Umbilical cord (tissue), 2 donors: ENCODE data around the gene TSPEAR. TPM values are rescaled to one million over a fixed set of nuclear protein-coding genes. Genes with fewer than 3 reads are reported as not detected.
"Not testable (repeated sequence)": the region's sequence is repeated elsewhere in the genome, so short reads cannot be mapped to it uniquely, and the experiment has no call there.

Experiments
- DNase-seq: peaks from one replicate; pipeline ENCODE4 v3.0.0-alpha.2; 2015; ENCODE audit warnings: low spot score
- total RNA-seq: library from RNA; depleted of rRNA; stranded (reverse); fragments of >200 nt; gene quantifications from one replicate; pipeline ENCODE4 v1.2.3, GENCODE V29; 2014; ENCODE audit warnings: low replicate concordance; ENCODE audit not compliant: insufficient read depth

The TSPEAR gene
- total RNA-seq, 1 donor from 2014 or later: not detected

DNA sequence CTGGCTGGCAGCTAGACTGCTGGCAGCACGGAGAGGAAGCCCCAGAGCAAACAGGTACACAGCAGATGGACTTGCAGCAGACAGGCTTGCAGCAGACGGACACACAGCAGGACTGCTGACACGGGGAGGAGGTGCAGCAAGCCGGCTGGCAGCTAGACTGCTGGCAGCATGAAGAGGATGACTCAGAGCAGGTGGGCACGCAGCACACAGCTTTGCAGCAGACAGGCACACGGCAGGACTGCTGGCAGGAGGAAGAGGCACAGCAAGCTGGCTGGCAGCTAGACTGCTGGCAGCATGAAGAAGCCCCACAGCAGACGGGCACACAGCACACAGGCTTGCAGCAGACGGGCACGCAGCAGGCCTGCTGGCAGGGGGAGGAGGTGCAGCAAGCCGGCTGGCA is 160.6 kb downstream of the TSPEAR start:
- no peak for DNase-seq

GRCh38 chr21:44550285-44550684 is 161.1 kb downstream of the TSPEAR start:
- DNase-seq: not testable (repeated sequence)

DNA sequence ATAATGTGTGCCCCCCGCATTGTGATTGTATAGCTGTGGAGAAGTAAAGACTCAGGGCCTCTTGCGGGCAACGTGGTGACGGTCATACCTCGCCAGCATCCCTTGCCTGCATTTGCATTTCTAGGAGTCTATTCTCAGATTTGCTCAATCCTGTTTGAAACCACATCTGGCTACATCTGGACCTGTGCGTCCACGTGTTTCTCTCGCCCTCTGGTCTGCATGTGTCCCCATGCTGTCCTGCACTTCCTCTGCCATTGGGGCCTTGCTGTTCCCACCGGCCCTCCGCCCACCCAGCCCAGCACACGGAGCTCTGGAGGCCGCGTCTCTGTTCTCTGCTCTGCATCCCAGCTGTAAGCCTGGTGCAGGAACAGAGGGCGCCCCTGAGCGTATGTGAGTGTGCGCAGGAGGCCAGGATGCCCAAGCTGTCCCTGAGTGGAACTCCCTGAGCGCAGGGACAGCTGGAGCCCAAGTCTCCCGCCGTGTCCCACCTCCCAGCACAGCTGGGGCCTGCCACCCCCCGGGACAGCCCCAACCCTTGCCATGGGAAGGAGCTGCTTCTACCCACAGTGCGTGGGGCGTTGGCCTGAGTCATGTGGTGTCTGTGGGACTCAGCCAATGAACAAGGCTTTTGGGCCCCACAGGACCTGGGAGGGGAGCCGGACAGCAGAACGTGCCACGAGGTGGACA is 161.7 kb downstream of the TSPEAR start:
- no peak for DNase-seq

- peak; percentile 20 for DNase-seq
These were observed 162.4 kb downstream of the TSPEAR start for GRCh38 chr21:44548922-44549321.

- DNase-seq: no peak
These were observed 163.0 kb downstream of the TSPEAR start for GRCh38 chr21:44548381-44548780.

DNA sequence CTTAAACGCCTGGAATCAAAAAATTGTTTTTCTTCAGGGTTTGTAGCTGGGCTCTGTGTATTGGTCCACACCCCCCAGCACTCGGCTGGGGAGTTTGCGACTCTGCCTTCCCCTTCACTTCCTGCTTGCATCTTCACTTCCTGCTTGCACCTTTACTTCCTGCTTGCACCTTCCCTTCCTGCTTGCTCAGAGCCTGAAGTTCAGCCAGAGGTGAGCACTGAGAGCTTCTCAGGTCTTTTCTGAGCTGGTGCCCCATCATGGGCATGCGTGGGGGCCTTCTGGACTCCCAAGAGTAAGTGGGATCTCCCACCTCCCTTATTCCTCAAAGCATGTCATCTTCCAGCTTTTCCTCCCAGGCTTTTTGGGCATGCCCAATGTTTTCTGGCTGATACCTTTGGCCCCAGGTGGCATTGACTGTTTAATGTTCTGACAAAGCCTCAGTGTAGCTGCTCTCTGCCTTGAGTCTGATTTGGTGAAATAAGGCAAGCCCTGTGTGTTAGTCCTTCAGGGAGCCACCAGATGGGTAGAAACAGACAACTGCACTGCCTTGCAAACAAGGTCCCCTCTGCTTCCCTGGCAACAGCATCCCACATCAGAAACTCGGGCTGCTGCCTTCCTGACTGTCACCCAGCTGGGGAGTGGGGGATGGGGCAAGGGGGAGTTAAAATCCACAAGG is 163.6 kb downstream of the TSPEAR start:
- DNase-seq: no peak

GRCh38 chr21:44544566-44544965 is 166.8 kb downstream of the TSPEAR start:
- no peak for DNase-seq

GRCh38 chr21:44542716-44543115 is 168.7 kb downstream of the TSPEAR start:
- DNase-seq: no peak

DNA sequence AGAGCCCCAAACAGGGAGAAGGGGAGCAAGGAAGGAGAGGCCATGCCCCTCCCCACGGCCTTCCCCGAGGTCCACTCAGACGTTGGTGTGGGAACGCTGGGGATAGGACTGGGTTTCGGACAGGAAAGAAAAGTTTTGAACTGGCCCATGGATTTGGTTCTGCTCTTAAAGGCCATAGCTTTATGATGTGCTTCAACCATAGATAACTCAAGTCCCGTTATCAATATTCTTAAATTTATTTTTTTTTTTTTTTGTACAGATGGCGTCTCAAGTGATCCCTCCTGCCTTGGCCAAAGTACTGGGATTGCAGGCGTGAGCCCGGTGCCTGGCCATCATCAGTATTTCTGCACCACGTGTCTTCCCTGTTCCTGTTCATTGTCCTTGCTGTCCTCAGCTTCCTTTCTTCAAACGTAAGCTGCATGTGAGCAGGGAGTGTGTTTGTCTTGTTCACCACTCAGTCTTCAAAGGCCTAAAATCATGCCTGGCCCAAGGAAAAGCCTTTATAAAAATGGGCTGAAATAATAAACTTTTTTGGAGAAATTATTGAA is 170.6 kb downstream of the TSPEAR start:
- DNase-seq: no peak

DNA sequence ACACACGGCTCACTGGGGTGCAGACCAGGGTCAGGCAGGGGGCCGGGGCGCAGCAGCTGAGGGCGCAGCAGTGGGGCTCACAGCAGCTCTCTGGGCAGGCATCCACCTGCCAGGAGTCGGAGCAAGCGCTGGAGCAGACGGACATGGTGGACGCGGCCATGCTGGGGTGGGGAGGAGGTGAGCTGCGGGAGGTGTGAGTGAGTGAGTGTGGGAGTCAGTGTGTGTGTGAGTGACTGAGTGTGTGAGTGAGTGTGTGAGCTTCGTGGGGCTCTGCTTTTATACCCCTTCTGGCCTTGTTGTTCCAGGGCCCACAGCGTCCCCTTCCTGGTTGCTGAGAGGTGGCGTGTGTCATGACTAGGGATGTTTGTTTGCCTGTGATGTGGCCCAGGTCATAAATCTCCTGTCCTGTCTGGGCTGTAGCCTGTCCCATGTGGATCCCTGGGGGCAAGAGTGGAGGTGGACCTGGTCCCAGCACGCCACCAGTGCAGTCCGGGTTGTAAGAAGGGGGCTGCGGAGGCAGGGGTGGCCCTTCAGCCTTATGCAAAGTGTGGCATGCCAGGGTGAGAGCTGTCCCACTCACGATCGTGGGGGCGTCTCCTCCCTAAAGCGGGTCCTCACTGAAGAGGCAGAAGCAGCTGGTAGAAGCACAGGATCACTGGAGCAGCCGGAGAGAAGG is 171.2 kb downstream of the TSPEAR start, which contains the start of gene KRTAP10-1:
Gene KRTAP10-1, minus strand, starts transcription at position 205 of the 676 bp plus-strand sequence. Its CDS starts 45 bp downstream, at position 160.
- DNase-seq: no peak

- no peak for DNase-seq
These were observed 172.3 kb downstream of the TSPEAR start for GRCh38 chr21:44539046-44539445.

DNA sequence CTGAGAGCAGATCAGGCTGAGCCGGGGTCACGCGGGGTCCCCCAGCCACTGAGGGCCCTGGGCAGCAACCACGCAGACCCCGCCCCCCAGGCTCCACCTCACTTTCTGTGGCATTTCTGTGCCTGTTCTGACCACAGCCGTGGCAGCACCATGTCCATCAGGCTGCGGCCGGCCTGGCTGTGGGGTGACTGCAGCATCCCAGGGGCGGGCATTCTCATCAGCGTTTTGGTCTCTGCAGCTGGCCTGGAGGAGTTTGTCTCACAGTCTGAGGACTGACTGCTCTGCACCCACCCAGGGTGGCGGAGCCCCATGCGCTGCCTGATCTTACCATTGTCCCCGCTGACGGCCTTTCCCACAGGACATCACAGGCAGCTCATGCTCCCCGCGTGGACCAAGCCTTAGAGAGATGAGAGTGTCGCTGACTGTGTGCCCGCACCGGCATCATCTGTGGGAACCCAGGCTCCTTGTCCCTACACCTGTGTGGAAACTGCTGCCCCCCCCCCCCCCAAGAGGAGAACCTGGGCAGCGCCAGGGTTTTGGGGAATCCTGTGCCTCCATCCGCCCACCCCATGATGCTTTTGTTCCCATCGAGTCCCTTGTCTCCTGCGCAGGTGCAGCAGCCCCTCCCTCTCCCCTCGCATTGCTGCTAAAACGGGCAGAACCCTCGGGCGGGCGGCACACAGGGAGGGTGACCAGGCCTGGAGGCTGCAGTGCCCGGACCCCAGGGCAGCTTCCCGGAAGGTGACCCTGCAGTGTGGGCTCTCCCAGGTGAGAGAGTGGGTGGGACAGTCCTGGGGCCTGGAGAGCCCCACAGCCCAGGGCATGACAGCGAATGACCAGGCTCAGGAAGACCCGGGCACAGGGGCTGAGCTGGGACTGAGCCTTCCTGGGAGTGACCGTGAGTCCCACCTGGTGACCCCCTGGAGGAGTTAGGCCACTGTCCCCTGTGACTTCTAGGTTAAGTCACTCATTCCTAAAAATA is 173.2 kb downstream of the TSPEAR start:
- no peak for DNase-seq

GRCh38 chr21:44535963-44536362 is 175.4 kb downstream of the TSPEAR start:
- no peak for DNase-seq

GRCh38 chr21:44534688-44535087 is 176.7 kb downstream of the TSPEAR start:
- DNase-seq: no peak

- DNase-seq: no peak
These were observed 177.3 kb downstream of the TSPEAR start for GRCh38 chr21:44533891-44534627.

GRCh38 chr21:44533121-44533890 is 178.1 kb downstream of the TSPEAR start:
- DNase-seq: no peak

DNA sequence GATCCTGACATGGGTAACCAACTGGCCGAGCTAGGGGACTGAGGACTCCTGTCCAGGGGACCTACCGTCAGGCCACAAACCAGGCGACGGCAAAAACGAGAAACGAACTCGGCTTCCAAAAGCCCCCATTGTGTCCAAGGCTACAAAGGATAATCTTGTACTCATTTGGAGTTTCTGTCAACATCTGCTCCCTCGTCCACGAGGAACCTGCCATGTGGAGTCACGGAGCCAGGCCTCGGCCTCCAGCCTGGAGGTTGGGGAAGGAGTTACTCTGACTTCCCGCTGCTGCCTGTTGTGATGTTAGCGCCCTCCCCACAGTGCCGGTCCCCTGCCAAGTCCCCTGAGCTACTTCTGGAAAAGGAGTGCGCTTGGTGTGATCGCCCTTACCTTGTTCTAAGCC is 178.7 kb downstream of the TSPEAR start:
- no peak for DNase-seq

GRCh38 chr21:44531606-44532564 is 179.5 kb downstream of the TSPEAR start:
- DNase-seq: no peak
